Activated CD4-positive, alpha-beta T cell treated with anti-CD3 and anti-CD28 coated beads, Interleukin-2, amount 50 U/mL, for 4 hours (primary cell): ENCODE results near the gene LRMDA.

Experiments used
- DNase-seq, 2 experiments: peaks; one replicate each; pipeline ENCODE4 v3.0.0-alpha.2; 2020

The LRMDA gene

GRCh38 chr10:75847477-75847876 lies 416.1 kb downstream of the LRMDA start:
- DNase-seq = no peak

GRCh38 chr10:75851580-75852345 lies 420.3 kb downstream of the LRMDA start:
- no peak for DNase-seq

- DNase-seq = no peak
Observed at GRCh38 chr10:75852851-75853484, 421.5 kb downstream of the LRMDA start.

- DNase-seq = no peak
Observed at GRCh38 chr10:75857269-75857846, 425.9 kb downstream of the LRMDA start.

GRCh38 chr10:75857896-75858295 lies 426.5 kb downstream of the LRMDA start:
- DNase-seq = no peak

GRCh38 chr10:75858339-75858738 lies 426.9 kb downstream of the LRMDA start:
- no peak for DNase-seq

- no peak for DNase-seq
Observed at GRCh38 chr10:75859141-75859540, 427.7 kb downstream of the LRMDA start.

GRCh38 chr10:75860009-75860408 lies 428.6 kb downstream of the LRMDA start:
- DNase-seq = no peak

- DNase-seq = no peak
Observed at GRCh38 chr10:75861582-75861981, 430.2 kb downstream of the LRMDA start.

GRCh38 chr10:75862935-75863334 lies 431.5 kb downstream of the LRMDA start:
- DNase-seq = no peak

- no peak for DNase-seq
Observed at GRCh38 chr10:75864717-75865116, 433.3 kb downstream of the LRMDA start.

- DNase-seq = no peak
Observed at GRCh38 chr10:75865413-75866299, 434.2 kb downstream of the LRMDA start.

GRCh38 chr10:75866300-75866625 lies 434.8 kb downstream of the LRMDA start:
- no peak for DNase-seq

GRCh38 chr10:75866731-75867130 lies 435.3 kb downstream of the LRMDA start:
- DNase-seq = no peak

GRCh38 chr10:75868574-75868973 lies 437.1 kb downstream of the LRMDA start:
- no peak for DNase-seq

GRCh38 chr10:75870039-75870645 lies 438.7 kb downstream of the LRMDA start:
- no peak for DNase-seq

- DNase-seq = no peak
Observed at GRCh38 chr10:75875740-75876139, 444.3 kb downstream of the LRMDA start.

GRCh38 chr10:75876710-75877109 lies 445.3 kb downstream of the LRMDA start:
- no peak for DNase-seq

GRCh38 chr10:75877877-75878276 lies 446.5 kb downstream of the LRMDA start:
- DNase-seq = no peak

GRCh38 chr10:75878586-75878985 lies 447.2 kb downstream of the LRMDA start:
- no peak for DNase-seq

- DNase-seq = no peak
Observed at GRCh38 chr10:75880031-75880775, 448.8 kb downstream of the LRMDA start.
